Activated naive CD4-positive, alpha-beta T cell treated with anti-CD3 and anti-CD28 coated beads, Interleukin-2, amount 50 U/mL, for 16 hours (primary cell): ENCODE data around the gene NEUROD2.

ENCODE experiments used
- DNase-seq: peaks from one replicate; pipeline ENCODE4 v3.0.0-alpha.2; 2020

NEUROD2 gene

GRCh38 chr17:39578272-39578671 is 29.4 kb downstream of the NEUROD2 start:
- DNase-seq: no peak

- DNase-seq: no peak
Observed at GRCh38 chr17:39576187-39576586, 31.5 kb downstream of the NEUROD2 start.

GRCh38 chr17:39573447-39574298 is 34.0 kb downstream of the NEUROD2 start:
- DNase-seq: peak; percentile 33

- DNase-seq: no peak
Observed at GRCh38 chr17:39572121-39572520, 35.6 kb downstream of the NEUROD2 start.

- no peak for DNase-seq
Observed at GRCh38 chr17:39569126-39569525, 38.6 kb downstream of the NEUROD2 start.

- DNase-seq: no peak
Observed at GRCh38 chr17:39568702-39569101, 39.0 kb downstream of the NEUROD2 start.

GRCh38 chr17:39566094-39566850 is 41.4 kb downstream of the NEUROD2 start:
- no peak for DNase-seq

GRCh38 chr17:39564211-39564848 is 43.4 kb downstream of the NEUROD2 start:
- DNase-seq: no peak

- no peak for DNase-seq
Observed at GRCh38 chr17:39563476-39563875, 44.2 kb downstream of the NEUROD2 start.

- no peak for DNase-seq
Observed at GRCh38 chr17:39562976-39563375, 44.7 kb downstream of the NEUROD2 start.

GRCh38 chr17:39562395-39562794 is 45.3 kb downstream of the NEUROD2 start:
- DNase-seq: no peak

- DNase-seq: no peak
Observed at GRCh38 chr17:39556423-39556822, 51.3 kb downstream of the NEUROD2 start.

- no peak for DNase-seq
Observed at GRCh38 chr17:39555368-39555767, 52.4 kb downstream of the NEUROD2 start.
